ENCODE data around the gene FAP.

FAP gene

GRCh38 chr2:162185541-162186232 lies 57.6 kb downstream of the FAP start:
- no peak for DNase-seq

GRCh38 chr2:162184821-162185450 lies 58.3 kb downstream of the FAP start:
- DNase-seq: no peak

- DNase-seq: no peak
These were observed 58.9 kb downstream of the FAP start for GRCh38 chr2:162184359-162184758.

GRCh38 chr2:162182395-162182794 lies 60.9 kb downstream of the FAP start:
- no peak for DNase-seq

- DNase-seq: no peak
These were observed 65.9 kb downstream of the FAP start for GRCh38 chr2:162177301-162177700.

GRCh38 chr2:162175714-162176113 lies 67.5 kb downstream of the FAP start:
- DNase-seq: no peak

- DNase-seq: no peak
These were observed 68.5 kb downstream of the FAP start for GRCh38 chr2:162174746-162175145.

- no peak for DNase-seq
These were observed 70.4 kb downstream of the FAP start for GRCh38 chr2:162172802-162173370.

- DNase-seq: no peak
These were observed 76.5 kb downstream of the FAP start for GRCh38 chr2:162166745-162167144.

- DNase-seq: no peak
These were observed 77.1 kb downstream of the FAP start for GRCh38 chr2:162166174-162166573.

- DNase-seq: no peak
These were observed 78.4 kb downstream of the FAP start for GRCh38 chr2:162164802-162165201.

GRCh38 chr2:162159446-162159845 lies 83.8 kb downstream of the FAP start:
- DNase-seq: no peak

GRCh38 chr2:162156149-162156548 lies 87.1 kb downstream of the FAP start:
- DNase-seq: no peak

- no peak for DNase-seq
These were observed 88.2 kb downstream of the FAP start for GRCh38 chr2:162155093-162155492.

- DNase-seq: peak; percentile 47
These were observed 89.5 kb downstream of the FAP start for GRCh38 chr2:162153608-162154224.

- no peak for DNase-seq
These were observed 91.1 kb downstream of the FAP start, which contains the start of gene GCG for GRCh38 chr2:162152147-162152546. GCG (minus strand) TSS chr2:162152247; CDS start chr2:162149178, 3,069 bp downstream.

- no peak for DNase-seq
These were observed 93.3 kb downstream of the FAP start for GRCh38 chr2:162149940-162150339.

GRCh38 chr2:162149466-162149865 lies 93.8 kb downstream of the FAP start:
- no peak for DNase-seq

- DNase-seq: no peak
These were observed 94.3 kb downstream of the FAP start for GRCh38 chr2:162148956-162149355.

- no peak for DNase-seq
These were observed 99.3 kb downstream of the FAP start for GRCh38 chr2:162143969-162144368.

GRCh38 chr2:162138310-162138709 lies 104.9 kb downstream of the FAP start:
- DNase-seq: no peak

GRCh38 chr2:162127422-162127821 lies 115.8 kb downstream of the FAP start:
- DNase-seq: no peak

GRCh38 chr2:162126527-162126926 lies 116.7 kb downstream of the FAP start:
- no peak for DNase-seq

- no peak for DNase-seq
These were observed 117.1 kb downstream of the FAP start for GRCh38 chr2:162126111-162126519.
